ENCODE data around the gene C3. TPM values are rescaled to one million over a fixed set of nuclear protein-coding genes. Genes with fewer than 3 reads are reported as not detected.

The C3 gene
- total RNA-seq, 1 experiment from 2014 or later, result 7.0 TPM

DNA sequence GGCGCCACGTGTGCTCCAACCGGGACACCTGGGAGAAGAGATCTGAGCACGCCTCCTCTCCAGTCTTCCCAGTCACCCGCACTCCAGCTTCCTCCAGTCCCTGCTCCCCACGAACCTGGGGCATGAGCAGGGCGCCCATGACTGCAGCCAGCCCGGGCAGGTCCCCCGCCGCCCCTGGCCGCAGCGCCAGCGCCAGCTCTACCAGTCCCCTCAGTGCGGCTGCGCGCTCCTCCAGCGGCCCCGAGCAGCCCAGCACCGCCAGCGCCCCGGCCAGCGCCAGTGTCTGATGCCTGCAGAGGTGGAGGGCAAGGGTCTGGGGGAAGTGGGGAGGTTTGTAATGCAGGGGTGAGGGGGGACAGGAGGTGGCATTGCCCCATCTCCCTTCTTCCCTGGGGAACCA, 33.7 kb upstream of the C3 start:
- CTCF ChIA-PET, result no interaction called here
- Histone ChIP-seq H4K20me1 (ENCODE audit: insufficient read depth) (no peaks in the 10 kb centered on the region; the same call in 1 of the 2 replicates), H3K36me3 (ENCODE audit: control insufficient read depth in 1 of 2, insufficient read depth in 2 of 2, low read length in 2 of 2) (peaks cover 14 to 37% of the 10 kb centered on the region in 2 experiments; a peak in 3 of 4 replicates), H3K27ac (ENCODE audit: low read depth, low read length) (peak overlapping the region; percentile 88), H3K4me1 (ENCODE audit: control insufficient read depth in 1 of 2, insufficient read depth in 2 of 2, low read length in 2 of 2) (peaks cover 13 to 31% of the 10 kb centered on the region in 2 experiments; a peak in 3 of 4 replicates), H3K4me3 (replicated peaks in 1 of 2; ENCODE audit: low read depth in 1 of 2, low read length in 2 of 2) (no peak overlapping the region), H3K9me2 (ENCODE audit: insufficient read depth) (no peaks in the 10 kb centered on the region), H3K27me3 (ENCODE audit: insufficient read depth, low read length) (no peaks in the 10 kb centered on the region), H3K79me2 (ENCODE audit: insufficient read depth, low read length) (peaks cover 2% of the 10 kb centered on the region; the same call in 1 of the 2 replicates), H3K9ac (ENCODE audit: low read length) (no peak overlapping the region), H2AFZ (ENCODE audit: low read depth, low read length, poor library complexity, severe bottlenecking) (no peak overlapping the region), H3K4me2 (ENCODE audit: low read length) (peak overlapping the region; percentile 77), H3K9me3 (ENCODE audit: control insufficient read depth in 1 of 2, insufficient read depth in 1 of 2, low read depth in 1 of 2, low read length in 2 of 2) (no peaks in the 10 kb centered on the region)
- BruUV-seq (replicated peaks), result no TSS peak
- no peak for DNase-seq (ENCODE audit: low read depth, low spot score)
- RAD21 ChIA-PET (ENCODE audit: low non-redundant PET in 1 of 2, low total read pairs in 2 of 2, uncharacterized antibody in 2 of 2, unreplicated experiment in 2 of 2), result no interaction called here
- TF ChIP-seq SRF (IDR thresholded peaks at IDR 0.05; ENCODE audit: low read depth) (no peak), JUND (IDR thresholded peaks at IDR 0.05) (no peak), TCF7L2 (IDR thresholded peaks at IDR 0.05; ENCODE audit: borderline replicate concordance, extremely low read depth, insufficient read depth, insufficient read length) (no peak), POLR2A (IDR thresholded peaks at IDR 0.05; ENCODE audit: borderline replicate concordance, extremely low read depth, insufficient read depth, insufficient read length) (no peak), RAD21 (IDR thresholded peaks at IDR 0.05; ENCODE audit: low read depth) (no peak), YY1 (IDR thresholded peaks at IDR 0.05; ENCODE audit: extremely low read depth, insufficient replicate concordance, low read depth, low read length) (no peak), FOSL1 (IDR thresholded peaks at IDR 0.05; ENCODE audit: low read depth) (no peak), EZH2phosphoT487 (IDR thresholded peaks at IDR 0.05; ENCODE audit: borderline replicate concordance) (no peak), SIN3A (IDR thresholded peaks at IDR 0.05; ENCODE audit: low read depth) (no peak), ZNF274 (IDR thresholded peaks at IDR 0.05; ENCODE audit: low read depth, low read length) (no peak), CBX3 (IDR thresholded peaks at IDR 0.05; ENCODE audit: low read depth) (no peak)
- TF ChIP-seq, protein P1, sequence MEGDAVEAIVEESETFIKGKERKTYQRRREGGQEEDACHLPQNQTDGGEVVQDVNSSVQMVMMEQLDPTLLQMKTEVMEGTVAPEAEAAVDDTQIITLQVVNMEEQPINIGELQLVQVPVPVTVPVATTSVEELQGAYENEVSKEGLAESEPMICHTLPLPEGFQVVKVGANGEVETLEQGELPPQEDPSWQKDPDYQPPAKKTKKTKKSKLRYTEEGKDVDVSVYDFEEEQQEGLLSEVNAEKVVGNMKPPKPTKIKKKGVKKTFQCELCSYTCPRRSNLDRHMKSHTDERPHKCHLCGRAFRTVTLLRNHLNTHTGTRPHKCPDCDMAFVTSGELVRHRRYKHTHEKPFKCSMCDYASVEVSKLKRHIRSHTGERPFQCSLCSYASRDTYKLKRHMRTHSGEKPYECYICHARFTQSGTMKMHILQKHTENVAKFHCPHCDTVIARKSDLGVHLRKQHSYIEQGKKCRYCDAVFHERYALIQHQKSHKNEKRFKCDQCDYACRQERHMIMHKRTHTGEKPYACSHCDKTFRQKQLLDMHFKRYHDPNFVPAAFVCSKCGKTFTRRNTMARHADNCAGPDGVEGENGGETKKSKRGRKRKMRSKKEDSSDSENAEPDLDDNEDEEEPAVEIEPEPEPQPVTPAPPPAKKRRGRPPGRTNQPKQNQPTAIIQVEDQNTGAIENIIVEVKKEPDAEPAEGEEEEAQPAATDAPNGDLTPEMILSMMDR (IDR thresholded peaks at IDR 0.05 in 2 of 3, conservative IDR thresholded peaks at IDR 0.05 in 1 of 3; ENCODE audit: borderline replicate concordance in 1 of 3, insufficient read depth in 1 of 3, low read depth in 2 of 3, low read length in 2 of 3), result no peak
- TF ChIP-seq, protein P2, sequence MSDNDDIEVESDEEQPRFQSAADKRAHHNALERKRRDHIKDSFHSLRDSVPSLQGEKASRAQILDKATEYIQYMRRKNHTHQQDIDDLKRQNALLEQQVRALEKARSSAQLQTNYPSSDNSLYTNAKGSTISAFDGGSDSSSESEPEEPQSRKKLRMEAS (IDR thresholded peaks at IDR 0.05), result no peak
- ATAC-seq, result no peak
- intact Hi-C loops (cut with micrococcal nuclease), result loop anchor here (5.0 kb wide), 1 partner anchor 237 kb away; no protein-coding TSS in a partner anchor
- POLR2A ChIA-PET, result interaction anchor here (1.7 to 2.0 kb wide), 2 partner anchors 12 to 17 kb away, joined by 6 to 10 read pairs; partner anchors contain the start of genes GPR108 and SH2D3A
